Measurements from ENCODE around the gene BMPER.

BMPER gene

GRCh38 chr7:34093276-34093675, 187.9 kb downstream of the BMPER start:
- H3K36me3 ChIP-seq (ENCODE audit: control insufficient read depth in 2 of 2, insufficient read depth in 1 of 2, low read length in 2 of 2) = no peaks in the 10 kb centered on the region
- H3K4me1 ChIP-seq (ENCODE audit: control insufficient read depth, insufficient read depth, low read length) = no peaks in the 10 kb centered on the region
- H3K4me3 ChIP-seq (ENCODE audit: low read depth, low read length) = no peak overlapping the region
- ChIA-PET CTCF (interaction anchor here (0.8 to 2.0 kb wide), 2 partner anchors 110 to 504 kb away, joined by 6 to 8 read pairs; no protein-coding TSS in a partner anchor), POLR2A (no interaction called here)
- H3K27ac ChIP-seq (ENCODE audit: extremely low read depth, low read depth, low read length) = no peak overlapping the region
- H3K9me3 ChIP-seq (ENCODE audit: control insufficient read depth, insufficient read depth, low read depth, low read length) = no peaks in the 10 kb centered on the region
- no peak for TF ChIP-seq ZSCAN30 (tag by site-specific recombination; IDR thresholded peaks at IDR 0.05)
- TF ChIP-seq ZNF580 (tag by site-specific recombination; IDR thresholded peaks at IDR 0.05) = no peak
- TF ChIP-seq, protein P1, sequence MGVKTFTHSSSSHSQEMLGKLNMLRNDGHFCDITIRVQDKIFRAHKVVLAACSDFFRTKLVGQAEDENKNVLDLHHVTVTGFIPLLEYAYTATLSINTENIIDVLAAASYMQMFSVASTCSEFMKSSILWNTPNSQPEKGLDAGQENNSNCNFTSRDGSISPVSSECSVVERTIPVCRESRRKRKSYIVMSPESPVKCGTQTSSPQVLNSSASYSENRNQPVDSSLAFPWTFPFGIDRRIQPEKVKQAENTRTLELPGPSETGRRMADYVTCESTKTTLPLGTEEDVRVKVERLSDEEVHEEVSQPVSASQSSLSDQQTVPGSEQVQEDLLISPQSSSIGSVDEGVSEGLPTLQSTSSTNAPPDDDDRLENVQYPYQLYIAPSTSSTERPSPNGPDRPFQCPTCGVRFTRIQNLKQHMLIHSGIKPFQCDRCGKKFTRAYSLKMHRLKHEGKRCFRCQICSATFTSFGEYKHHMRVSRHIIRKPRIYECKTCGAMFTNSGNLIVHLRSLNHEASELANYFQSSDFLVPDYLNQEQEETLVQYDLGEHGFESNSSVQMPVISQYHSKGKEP (tag by site-specific recombination; IDR thresholded peaks at IDR 0.05) = no peak
- no peak for TF ChIP-seq ZNF354C (tag by site-specific recombination; IDR thresholded peaks at IDR 0.05; ENCODE audit: borderline replicate concordance, low read depth)
- TF ChIP-seq ZNF555 (tag by site-specific recombination; conservative IDR thresholded peaks at IDR 0.05) = no peak
- TF ChIP-seq ZNF830 (tag by site-specific recombination; IDR thresholded peaks at IDR 0.05; ENCODE audit: low read depth) = no peak
- TF ChIP-seq HOXA7 (CRISPR knock-in tag; IDR thresholded peaks at IDR 0.05; ENCODE audit: borderline replicate concordance) = no peak
- no peak for TF ChIP-seq ZNF664 (tag by site-specific recombination; IDR thresholded peaks at IDR 0.05)
- no peak for TF ChIP-seq ZNF473 (tag by site-specific recombination; IDR thresholded peaks at IDR 0.05)
- TF ChIP-seq ZSCAN23 (tag by site-specific recombination; IDR thresholded peaks at IDR 0.05) = no peak
- TF ChIP-seq GLI2 (tag by site-specific recombination; IDR thresholded peaks at IDR 0.05; ENCODE audit: borderline replicate concordance, low read depth) = no peak

GRCh38 chr7:34096198-34096651, 190.9 kb downstream of the BMPER start:
- Histone ChIP-seq H3K9me3 (ENCODE audit: control insufficient read depth, insufficient read depth, low read depth, low read length) (no peaks in the 10 kb centered on the region), H3K27ac (ENCODE audit: extremely low read depth, low read depth, low read length) (no peak overlapping the region), H3K4me1 (ENCODE audit: control insufficient read depth, insufficient read depth, low read length) (no peaks in the 10 kb centered on the region), H3K4me3 (ENCODE audit: low read depth, low read length) (no peak overlapping the region), H3K36me3 (ENCODE audit: control insufficient read depth in 2 of 2, insufficient read depth in 1 of 2, low read length in 2 of 2) (no peaks in the 10 kb centered on the region)
- CTCF ChIA-PET = interaction anchor here (1.5 to 2.0 kb wide), 2 partner anchors 8 to 114 kb away, joined by 5 to 9 read pairs; no protein-coding TSS in a partner anchor
- POLR2A ChIA-PET = no interaction called here
- TF ChIP-seq SP7 (tag by site-specific recombination; IDR thresholded peaks at IDR 0.05) = no peak
- peak; percentile 49; the same call in 1 of the 2 replicates for TF ChIP-seq ZIC2 (tag by site-specific recombination; IDR thresholded peaks at IDR 0.05)
- no peak for TF ChIP-seq ZNF571 (tag by site-specific recombination; IDR thresholded peaks at IDR 0.05)
- TF ChIP-seq ZNF792 (tag by site-specific recombination; IDR thresholded peaks at IDR 0.05) = no peak
- 0 out of 2 replicates have a peak, but pooled peaks have one; percentile 25 for TF ChIP-seq ZNF549 (tag by site-specific recombination; IDR thresholded peaks at IDR 0.05)

DNA sequence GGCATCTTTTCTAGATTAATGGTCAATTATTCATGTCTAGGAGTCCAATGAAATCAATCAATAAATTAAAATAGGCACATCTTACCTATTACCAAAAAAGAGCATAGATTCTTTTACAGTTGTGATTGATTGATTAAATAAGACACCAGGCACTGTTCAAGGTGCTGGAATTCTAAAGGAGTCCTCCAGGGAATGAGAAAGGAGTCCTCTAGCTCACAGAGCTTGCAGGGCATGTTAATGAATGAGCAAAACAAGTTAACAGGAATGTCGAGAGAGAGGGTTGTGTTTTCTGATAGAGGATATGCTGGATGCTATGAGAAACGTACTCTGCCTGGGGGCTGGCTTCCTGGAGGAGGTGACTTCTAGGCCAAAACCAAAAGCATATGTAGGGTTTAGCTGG, 191.4 kb downstream of the BMPER start:
- H3K4me3 ChIP-seq (ENCODE audit: low read depth, low read length) = no peak overlapping the region
- no peaks in the 10 kb centered on the region for H3K36me3 ChIP-seq (ENCODE audit: control insufficient read depth in 2 of 2, insufficient read depth in 1 of 2, low read length in 2 of 2)
- ChIA-PET CTCF (interaction anchor here (0.6 to 2.0 kb wide), 4 partner anchors 9 to 1527 kb away, joined by 3 to 9 read pairs (median 4); no protein-coding TSS in a partner anchor), POLR2A (interaction anchor here (1.4 kb wide), 1 partner anchor 9 kb away, joined by 3 read pairs; no protein-coding TSS in a partner anchor)
- no peak overlapping the region for H3K27ac ChIP-seq (ENCODE audit: extremely low read depth, low read depth, low read length)
- H3K9me3 ChIP-seq (ENCODE audit: control insufficient read depth, insufficient read depth, low read depth, low read length) = no peaks in the 10 kb centered on the region
- no peaks in the 10 kb centered on the region for H3K4me1 ChIP-seq (ENCODE audit: control insufficient read depth, insufficient read depth, low read length)
- TF ChIP-seq ZNF23 (tag by site-specific recombination; IDR thresholded peaks at IDR 0.05; ENCODE audit: borderline replicate concordance) = no peak
- TF ChIP-seq SP3 (tag by site-specific recombination; IDR thresholded peaks at IDR 0.05) = no peak

DNA sequence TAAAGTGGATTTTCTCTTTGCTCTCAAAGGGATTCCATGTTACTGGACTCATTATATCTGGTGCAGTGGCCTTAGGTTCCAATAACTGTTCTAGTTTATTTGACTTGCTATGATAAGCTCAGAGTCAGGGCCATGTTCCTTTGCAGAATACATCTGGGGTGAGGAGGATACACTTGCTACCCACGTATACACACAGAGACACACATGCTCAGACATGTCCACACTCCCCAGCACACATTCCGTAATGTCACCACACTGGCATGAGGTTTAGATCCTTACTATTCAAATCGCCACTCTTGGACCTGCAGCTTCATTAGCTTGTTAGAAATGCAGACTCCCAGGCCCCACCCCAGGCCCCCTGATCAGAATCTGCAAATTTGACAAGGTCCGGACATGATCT, 195.3 kb downstream of the BMPER start:
- Histone ChIP-seq H3K36me3 (ENCODE audit: control insufficient read depth in 2 of 2, insufficient read depth in 1 of 2, low read length in 2 of 2) (no peaks in the 10 kb centered on the region), H3K4me1 (ENCODE audit: control insufficient read depth, insufficient read depth, low read length) (no peaks in the 10 kb centered on the region), H3K4me3 (ENCODE audit: low read depth, low read length) (no peak overlapping the region), H3K27ac (ENCODE audit: extremely low read depth, low read depth, low read length) (no peak overlapping the region), H3K9me3 (ENCODE audit: control insufficient read depth, insufficient read depth, low read depth, low read length) (no peaks in the 10 kb centered on the region)
- TF ChIP-seq ZNF473 (tag by site-specific recombination; IDR thresholded peaks at IDR 0.05) (no peak), ZNF26 (tag by site-specific recombination; IDR thresholded peaks at IDR 0.05) (no peak), ZNF19 (tag by site-specific recombination; IDR thresholded peaks at IDR 0.05; ENCODE audit: low read depth) (no peak), ZNF701 (tag by site-specific recombination; IDR thresholded peaks at IDR 0.05) (no peak), ZSCAN16 (tag by site-specific recombination; IDR thresholded peaks at IDR 0.05) (no peak), ZNF175 (tag by site-specific recombination; IDR thresholded peaks at IDR 0.05) (no peak), ZNF521 (tag by site-specific recombination; IDR thresholded peaks at IDR 0.05) (no peak), MZF1 (tag by site-specific recombination; IDR thresholded peaks at IDR 0.05; ENCODE audit: borderline replicate concordance) (no peak), ZNF621 (tag by site-specific recombination; IDR thresholded peaks at IDR 0.05) (no peak), ZNF626 (tag by site-specific recombination; IDR thresholded peaks at IDR 0.05) (no peak)
- POLR2A ChIA-PET = no interaction called here
- CTCF ChIA-PET = no interaction called here
